Astrocyte (in vitro differentiated cells and primary cell): ENCODE measurements around the gene ARHGAP6. TPM values are rescaled to one million over a fixed set of nuclear protein-coding genes. Genes with fewer than 3 reads are reported as not detected.
A peak's percentile ranks its signal among the peaks of the same experiment; 100 is the strongest.
"Not testable (repeated sequence)": the region's sequence is repeated elsewhere in the genome, so short reads cannot be mapped to it uniquely, and the experiment has no call there.

Experiments used
- DNase-seq: peaks from one replicate; pipeline ENCODE4 v3.0.0-alpha.2; 2010; ENCODE audit warnings: low read depth
- FAIRE-seq: peaks from 2 replicates; lab custom pipeline; 2011; peaks lifted over from hg19 to GRCh38; lab: Jason Lieb, UNC
- H2AFZ ChIP-seq: 2 replicates; pipeline ENCODE4 v1.6.0; 2012; ENCODE audit warnings: low read depth, low read length, inconsistent platforms
- H3K27ac ChIP-seq: 2 replicates; pipeline ENCODE4 v1.5.1; 2011; ENCODE audit warnings: low read depth, low read length, inconsistent platforms
- H3K27me3 ChIP-seq: 2 replicates; pipeline ENCODE4 v1.6.0; 2011; ENCODE audit warnings: low read length, inconsistent platforms; ENCODE audit not compliant: insufficient read depth
- H3K36me3 ChIP-seq: 2 replicates; pipeline ENCODE4 v1.5.1; 2011; ENCODE audit warnings: low read length, inconsistent platforms; ENCODE audit not compliant: insufficient read depth
- H3K4me1 ChIP-seq: 2 replicates; pipeline ENCODE4 v1.5.1; 2011; ENCODE audit warnings: low read length, inconsistent platforms; ENCODE audit not compliant: insufficient read depth
- H3K4me2 ChIP-seq: 2 replicates; pipeline ENCODE4 v1.6.0; 2012; ENCODE audit warnings: low read length, inconsistent platforms
- H3K4me3 ChIP-seq: 2 replicates; pipeline ENCODE4 v1.5.1; 2011; ENCODE audit warnings: low read depth, mild to moderate bottlenecking, low read length, inconsistent platforms; ENCODE audit not compliant: insufficient read depth
- H3K79me2 ChIP-seq: 2 replicates; pipeline ENCODE4 v1.6.0; 2012; ENCODE audit warnings: mild to moderate bottlenecking, low read length, inconsistent platforms; ENCODE audit not compliant: insufficient read depth
- H3K9ac ChIP-seq: 2 replicates; pipeline ENCODE4 v1.6.0; 2012; ENCODE audit warnings: mild to moderate bottlenecking, low read length, inconsistent platforms
- H3K9me3 ChIP-seq: 2 replicates; pipeline ENCODE4 v1.5.1; 2012; ENCODE audit warnings: low read depth, mild to moderate bottlenecking, low read length, inconsistent platforms; ENCODE audit not compliant: insufficient read depth
- H4K20me1 ChIP-seq: 2 replicates; pipeline ENCODE4 v1.6.0; 2012; ENCODE audit warnings: low read length, inconsistent platforms; ENCODE audit not compliant: insufficient read depth
- H3K27ac Mint-ChIP-seq: one replicate; pipeline ENCODE4 v1.8.0; 2021; ENCODE audit warnings: mild to moderate bottlenecking, mixed read lengths; ENCODE audit not compliant: unreplicated experiment
- H3K27me3 Mint-ChIP-seq: one replicate; pipeline ENCODE4 v1.8.0; 2021; ENCODE audit warnings: low read depth, mixed read lengths; ENCODE audit not compliant: unreplicated experiment
- H3K36me3 Mint-ChIP-seq: one replicate; pipeline ENCODE4 v1.8.0; 2021; ENCODE audit warnings: low read depth, mixed read lengths; ENCODE audit not compliant: unreplicated experiment
- H3K4me1 Mint-ChIP-seq: one replicate; pipeline ENCODE4 v1.8.0; 2021; ENCODE audit warnings: low read depth, mixed read lengths; ENCODE audit not compliant: unreplicated experiment
- H3K4me3 Mint-ChIP-seq: one replicate; pipeline ENCODE4 v1.8.0; 2021; ENCODE audit warnings: mild to moderate bottlenecking, moderate library complexity, mixed read lengths; ENCODE audit not compliant: unreplicated experiment
- H3K9me3 Mint-ChIP-seq: one replicate; pipeline ENCODE4 v1.8.0; 2021; ENCODE audit warnings: mild to moderate bottlenecking, mixed read lengths; ENCODE audit not compliant: unreplicated experiment
- CTCF ChIP-seq: IDR thresholded peaks from 2 replicates; pipeline ENCODE4 v1.5.1; 2011; ENCODE audit warnings: low read depth, mild to moderate bottlenecking, inconsistent platforms, low read length, moderate library complexity; ENCODE audit not compliant: insufficient read depth
- EZH2 ChIP-seq: IDR thresholded peaks from 2 replicates; pipeline ENCODE4 v1.6.1; 2012; ENCODE audit warnings: mild to moderate bottlenecking, low read length, inconsistent platforms; ENCODE audit not compliant: insufficient read depth
- total RNA-seq: library from RNA; stranded (reverse); gene quantifications from 2 replicates; pipeline ENCODE4 v1.2.1, GENCODE V29; 2021

The ARHGAP6 gene
- total RNA-seq, 1 donor from 2014 or later: 0.30 TPM

DNA sequence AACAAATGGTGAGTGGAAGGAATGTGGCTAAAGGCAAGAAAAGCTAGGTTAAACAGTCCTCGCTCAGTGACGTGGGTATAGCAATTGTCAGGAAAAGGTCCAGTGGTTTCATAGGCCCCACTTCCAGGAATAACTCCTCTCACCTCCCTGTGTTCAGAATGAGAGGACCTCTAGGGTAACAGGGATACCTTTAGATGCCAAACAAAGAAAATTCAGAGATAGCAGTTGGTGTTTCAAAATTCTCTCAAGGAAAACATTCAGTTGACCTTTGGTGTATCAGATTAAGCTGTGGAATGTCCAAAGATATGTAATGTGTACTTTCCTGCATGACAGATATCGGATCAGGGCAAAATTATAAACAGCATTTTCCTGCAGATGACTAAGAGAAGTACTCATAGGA is 155.9 kb downstream of the ARHGAP6 start:
- Histone ChIP-seq H3K79me2 (no peaks in the 10 kb centered on the region), H3K27ac (no peak overlapping the region), H3K9ac (no peak overlapping the region), H3K4me3 (no peak overlapping the region), H2AFZ (no peak overlapping the region), H3K4me2 (no peak overlapping the region), H3K36me3 (no peaks in the 10 kb centered on the region), H3K9me3 (no peaks in the 10 kb centered on the region), H3K27me3 (no peaks in the 10 kb centered on the region), H3K4me1 (no peaks in the 10 kb centered on the region), H4K20me1 (no peaks in the 10 kb centered on the region)
- Mint-ChIP-seq H3K9me3 (no peaks in the 10 kb centered on the region), H3K27me3 (no peaks in the 10 kb centered on the region), H3K4me3 (no peak overlapping the region), H3K27ac (no peak overlapping the region), H3K36me3 (no peaks in the 10 kb centered on the region), H3K4me1 (no peaks in the 10 kb centered on the region)
- peak; percentile 26 for DNase-seq
- TF ChIP-seq CTCF (no peak), EZH2 (no peak)
- FAIRE-seq: peak; percentile 20

- Mint-ChIP-seq H3K27me3 (no peaks in the 10 kb centered on the region), H3K27ac (no peak overlapping the region), H3K4me3 (no peak overlapping the region), H3K36me3 (no peaks in the 10 kb centered on the region), H3K9me3 (no peaks in the 10 kb centered on the region), H3K4me1 (no peaks in the 10 kb centered on the region)
- H3K9ac ChIP-seq: no peak overlapping the region
- DNase-seq: no peak
- no peak overlapping the region for H2AFZ ChIP-seq
- TF ChIP-seq CTCF (no peak), EZH2 (no peak)
- no peaks in the 10 kb centered on the region for H3K79me2 ChIP-seq
- H3K27ac ChIP-seq: no peak overlapping the region
- no peaks in the 10 kb centered on the region for H4K20me1 ChIP-seq
- no peaks in the 10 kb centered on the region for H3K27me3 ChIP-seq
- no peaks in the 10 kb centered on the region for H3K36me3 ChIP-seq
- H3K4me2 ChIP-seq: no peak overlapping the region
- FAIRE-seq: no peak
- H3K9me3 ChIP-seq: no peaks in the 10 kb centered on the region
- no peak overlapping the region for H3K4me3 ChIP-seq
- no peaks in the 10 kb centered on the region for H3K4me1 ChIP-seq
Observed at GRCh38 chrX:11504234-11504633, 161.5 kb downstream of the ARHGAP6 start.

DNA sequence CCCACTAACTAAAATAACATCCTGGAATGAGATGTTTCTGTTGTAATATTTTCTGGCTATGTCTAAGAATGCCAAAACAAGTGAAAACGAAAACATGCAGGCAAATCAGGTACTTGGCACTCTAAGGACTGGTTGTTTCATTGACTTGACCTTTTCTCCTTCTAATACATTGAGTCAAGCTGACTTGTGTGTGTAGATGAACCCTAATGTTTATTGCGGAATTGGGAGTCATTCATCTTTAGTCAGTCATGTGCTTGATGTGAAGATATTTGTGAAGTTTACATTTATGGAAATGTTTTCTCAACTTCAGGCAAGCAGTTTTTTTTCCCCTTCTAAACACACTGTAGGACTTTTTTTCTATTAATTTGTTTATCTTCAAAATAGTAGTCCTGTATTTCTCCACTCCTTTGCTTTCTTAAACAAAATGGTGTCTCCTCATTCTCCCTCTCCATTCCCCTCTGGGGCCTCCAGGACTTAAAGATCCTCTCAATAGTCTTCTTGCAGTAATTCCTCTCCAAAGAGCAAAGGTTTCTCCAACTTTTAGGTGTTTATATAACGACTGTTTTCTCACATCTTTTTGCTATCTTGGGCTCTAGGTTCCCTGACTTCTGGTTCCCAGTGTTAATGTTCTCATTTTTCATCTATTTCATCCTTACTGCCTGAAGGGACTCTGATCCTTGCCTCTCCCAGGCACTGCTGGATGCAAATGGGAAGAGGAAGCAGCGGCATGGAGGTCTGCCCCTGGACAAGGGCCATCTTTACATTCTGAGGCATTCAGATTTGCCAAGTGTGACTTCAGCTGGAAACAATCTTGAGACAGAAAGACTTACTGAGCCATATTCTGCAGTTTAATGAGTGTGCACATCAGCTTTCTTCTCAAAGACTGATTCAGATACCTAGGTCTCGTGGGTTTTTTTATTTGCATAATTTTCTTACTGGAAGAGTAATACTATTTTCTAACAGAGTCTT is 166.4 kb downstream of the ARHGAP6 start:
- no peak for TF ChIP-seq CTCF
- no peak for TF ChIP-seq EZH2
- Histone ChIP-seq H3K9me3 (no peaks in the 10 kb centered on the region), H3K9ac (no peak overlapping the region), H3K4me2 (peak overlapping the region; percentile 25), H3K27ac (no peak overlapping the region), H3K27me3 (no peaks in the 10 kb centered on the region), H3K36me3 (no peaks in the 10 kb centered on the region), H3K79me2 (no peaks in the 10 kb centered on the region), H4K20me1 (no peaks in the 10 kb centered on the region), H2AFZ (no peak overlapping the region), H3K4me1 (no peaks in the 10 kb centered on the region), H3K4me3 (no peak overlapping the region)
- Mint-ChIP-seq H3K4me3 (no peak overlapping the region), H3K27ac (no peak overlapping the region), H3K4me1 (no peaks in the 10 kb centered on the region), H3K36me3 (no peaks in the 10 kb centered on the region), H3K27me3 (no peaks in the 10 kb centered on the region), H3K9me3 (no peaks in the 10 kb centered on the region)
- peak; percentile 75 for DNase-seq
- peak; percentile 98 for FAIRE-seq

- H3K27me3 ChIP-seq, H3K9me3 ChIP-seq, H3K36me3 ChIP-seq, H3K27ac ChIP-seq, H3K27me3 Mint-ChIP-seq, H3K27ac Mint-ChIP-seq, H3K9ac ChIP-seq, DNase-seq, FAIRE-seq, H3K4me1 Mint-ChIP-seq, H4K20me1 ChIP-seq, H2AFZ ChIP-seq, H3K79me2 ChIP-seq, H3K36me3 Mint-ChIP-seq, H3K4me1 ChIP-seq, H3K9me3 Mint-ChIP-seq, H3K4me3 ChIP-seq, H3K4me2 ChIP-seq, H3K4me3 Mint-ChIP-seq: not testable (repeated sequence)
Observed at GRCh38 chrX:11491375-11491774, 174.3 kb downstream of the ARHGAP6 start.
